Adrenal gland (tissue), 12 donors: ENCODE measurements around the gene RBMS1. TPM values are rescaled to one million over a fixed set of nuclear protein-coding genes. Genes with fewer than 3 reads are reported as not detected.

ENCODE experiments used
- DNase-seq, 7 donors: peaks; one replicate each; pipeline ENCODE4 v3.0.0-alpha.2; 2019 to 2020
- H3K27ac ChIP-seq, 5 donors: fragments of 200-600 bp; sonication (generic) in 4 of 5; 1 replicate in 3 of 5; 2 replicates in 2 of 5; pipeline versions ENCODE4 v1.5.1 to v1.8.0; 2016 to 2020; ENCODE audit warnings: mild to moderate bottlenecking in 1 of 5
- H3K27me3 ChIP-seq: fragments of 200-600 bp; 2 replicates; pipeline ENCODE4 v1.8.0; 2021
- H3K36me3 ChIP-seq, 2 donors: fragments of 200-600 bp; replicated peaks in 1 of 2; 1 replicate in 1 of 2; 2 replicates in 1 of 2; pipeline versions ENCODE4 v1.5.1 to v1.8.0; 2018 to 2022
- H3K4me1 ChIP-seq, 2 donors: fragments of 200-600 bp; replicated peaks in 1 of 2; 1 replicate in 1 of 2; 2 replicates in 1 of 2; pipeline versions ENCODE4 v1.5.1 to v1.8.0; 2018 to 2021
- H3K4me3 ChIP-seq, 4 donors: fragments of 200-600 bp; sonication (generic) in 3 of 4; one replicate each; pipeline ENCODE4 v1.5.1; 2016 to 2018
- H3K9me3 ChIP-seq, 3 donors: fragments of 200-600 bp; sonication (generic) in 1 of 3; replicated peaks in 1 of 3; 1 replicate in 2 of 3; 2 replicates in 1 of 3; pipeline versions ENCODE4 v1.5.1 to v1.8.0; 2016 to 2021
- POLR2A ChIP-seq, 2 donors: fragments of 450-650 bp; IDR thresholded peaks; one replicate each; pipeline ENCODE4 v1.6.1; 2017; ENCODE audit warnings: antibody characterized with exemption in 2 of 2, mild to moderate bottlenecking in 2 of 2, moderate library complexity in 1 of 2
- WGBS, 4 donors: extraction: QIAGEN DNeasy Blood & Tissue Kit in 2 of 4; methylation state at CpG; one replicate each; pipeline versions ENCODE4 v1.1.5 to v1.1.7; 2013 to 2017; 5-methylcytosine and 5-hydroxymethylcytosine counted together
- intact Hi-C, 2 donors: fragments of 100-400 bp; cut with DNase I; formaldehyde crosslinking; loops; one replicate each; pipeline versions ENCODE4 v1.14.1 to v1.15.0; 2022 to 2023
- polyA plus RNA-seq, 3 donors: library from polyadenylated mRNA; stranded (reverse); fragments of 200-250 nt in 2 of 3; fragments of 350-450 nt in 1 of 3; fragmentation: Illumina TruSeq in 1 of 3; extraction: RNeasy Lipid Tissue Mini Kit (QIAGEN cat#74804) in 1 of 3; gene quantifications; one replicate each; pipeline ENCODE4 v1.2.3, GENCODE V29; 2013 to 2014
- total RNA-seq, 9 donors: library from RNA; depleted of rRNA in 4 of 9; stranded (reverse); fragments of >200 nt in 4 of 9; fragments of 120-200 nt in 1 of 9; fragmentation: NEBNext Ultra II Directional in 1 of 9; extraction: Animal tissue kit (Norgen Biotek cat#: 25700) in 1 of 9; gene quantifications; one replicate each; pipeline versions ENCODE4 v1.1.0 to v1.2.4, GENCODE V29; 2013 to 2023
- TF ChIP-seq, protein P1 (sequence below), 6 experiments: fragments of 450-650 bp in 4 of 6; fragments of 200-600 bp in 2 of 6; sonication (generic) in 1 of 6; IDR thresholded peaks; 1 replicate in 5 of 6; 2 replicates in 1 of 6; pipeline versions ENCODE4 v1.5.1 to v1.8.0; 2016 to 2021; ENCODE audit warnings: antibody characterized with exemption in 6 of 6, mild to moderate bottlenecking in 2 of 6, moderate library complexity in 1 of 6
- donor health status: healthy with polysubstance abuse.
- donor health status: Bipolar disorder and iron deficiency.
- donor health status: DM: yes; HTN: yes; CAD: no.
- donor health status: DM: no; HTN: no; CAD: no.
- donor health status: DM: no; HTN: no; CAD: no.
- donor health status: DM: yes; HTN: yes; CAD: no.

Gene RBMS1
- total and polyA plus RNA-seq, 12 donors, result 24.2 to 62.1 (median 37.1) TPM

DNA sequence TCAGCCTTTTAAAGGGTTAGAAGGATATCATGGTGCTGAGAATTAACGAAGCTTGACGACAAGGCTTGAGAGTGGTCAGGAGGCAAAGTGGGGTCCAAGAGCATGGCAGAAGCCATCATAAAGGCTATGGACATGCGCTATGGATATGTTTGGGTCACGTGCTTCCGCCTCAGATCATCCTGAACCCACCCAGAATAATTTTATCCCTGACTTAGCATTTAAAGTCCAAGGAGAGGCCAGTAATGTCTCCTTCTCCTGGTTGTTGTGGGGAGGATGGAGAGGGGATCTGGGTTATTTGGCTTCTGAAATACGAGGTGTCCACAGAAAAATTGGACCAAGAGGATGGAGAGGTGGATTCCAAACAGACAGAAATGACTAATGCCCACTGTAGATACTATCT is 38.8 kb upstream of the RBMS1 start:
- H3K27ac ChIP-seq, result no peak overlapping the region
- DNase-seq, result no peak
- H3K4me3 ChIP-seq, result no peak overlapping the region
- TF ChIP-seq, protein P1, sequence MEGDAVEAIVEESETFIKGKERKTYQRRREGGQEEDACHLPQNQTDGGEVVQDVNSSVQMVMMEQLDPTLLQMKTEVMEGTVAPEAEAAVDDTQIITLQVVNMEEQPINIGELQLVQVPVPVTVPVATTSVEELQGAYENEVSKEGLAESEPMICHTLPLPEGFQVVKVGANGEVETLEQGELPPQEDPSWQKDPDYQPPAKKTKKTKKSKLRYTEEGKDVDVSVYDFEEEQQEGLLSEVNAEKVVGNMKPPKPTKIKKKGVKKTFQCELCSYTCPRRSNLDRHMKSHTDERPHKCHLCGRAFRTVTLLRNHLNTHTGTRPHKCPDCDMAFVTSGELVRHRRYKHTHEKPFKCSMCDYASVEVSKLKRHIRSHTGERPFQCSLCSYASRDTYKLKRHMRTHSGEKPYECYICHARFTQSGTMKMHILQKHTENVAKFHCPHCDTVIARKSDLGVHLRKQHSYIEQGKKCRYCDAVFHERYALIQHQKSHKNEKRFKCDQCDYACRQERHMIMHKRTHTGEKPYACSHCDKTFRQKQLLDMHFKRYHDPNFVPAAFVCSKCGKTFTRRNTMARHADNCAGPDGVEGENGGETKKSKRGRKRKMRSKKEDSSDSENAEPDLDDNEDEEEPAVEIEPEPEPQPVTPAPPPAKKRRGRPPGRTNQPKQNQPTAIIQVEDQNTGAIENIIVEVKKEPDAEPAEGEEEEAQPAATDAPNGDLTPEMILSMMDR (IDR thresholded peaks at IDR 0.05), result no peak
- TF ChIP-seq POLR2A (IDR thresholded peaks at IDR 0.05), result no peak
- no peaks in the 10 kb centered on the region for H3K9me3 ChIP-seq
- H3K36me3 ChIP-seq, result no peaks in the 10 kb centered on the region
- intact Hi-C loops, result no loop called here
- no peaks in the 10 kb centered on the region for H3K27me3 ChIP-seq
- 90 to 98% (median 96%) methylated on average over 6 of the region's 6 CpGs for WGBS, 4 donors
- peaks cover 4 to 18% of the 10 kb centered on the region in 2 donors for H3K4me1 ChIP-seq

DNA sequence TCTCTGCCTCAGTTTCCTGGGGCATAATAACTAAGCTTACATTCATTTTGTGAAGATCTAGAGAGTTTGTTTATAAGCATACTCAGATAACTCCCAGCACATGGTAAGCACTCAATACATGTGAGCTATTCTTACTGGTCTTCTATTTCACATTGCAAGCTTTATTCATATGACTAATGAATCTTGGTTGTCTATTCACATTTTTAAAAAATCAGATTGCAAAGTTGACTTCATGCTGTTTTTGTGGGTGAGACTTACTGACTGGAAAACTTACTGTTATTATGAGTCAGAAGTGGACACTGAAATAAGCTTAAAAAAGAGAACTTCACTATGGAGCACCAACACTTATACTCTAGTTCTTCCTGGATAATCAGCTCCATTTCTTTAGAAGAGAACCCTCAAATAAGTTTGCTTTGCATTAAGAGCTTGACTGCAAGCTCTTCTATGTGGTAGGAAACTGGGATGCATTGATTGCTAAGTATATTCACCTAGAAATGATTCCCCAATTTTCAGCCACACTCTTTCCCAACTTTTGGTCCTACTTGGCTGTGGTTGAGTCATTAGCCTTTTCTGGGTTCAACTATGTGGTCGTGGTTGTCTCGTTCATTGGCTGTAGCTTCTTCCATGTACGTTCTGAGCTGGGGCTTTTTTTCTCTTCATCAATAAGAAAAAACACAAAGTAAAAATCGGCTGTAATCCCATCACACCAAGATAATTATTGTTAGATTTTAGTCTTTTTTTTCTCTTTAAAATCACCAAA is 29.5 kb upstream of the RBMS1 start:
- Histone ChIP-seq H3K27ac (no peak overlapping the region), H3K9me3 (no peaks in the 10 kb centered on the region), H3K36me3 (no peaks in the 10 kb centered on the region), H3K4me1 (no peaks in the 10 kb centered on the region), H3K27me3 (no peaks in the 10 kb centered on the region), H3K4me3 (no peak overlapping the region)
- no peak for DNase-seq
- 77 to 85% (median 82%) methylated on average over 4 of the region's 4 CpGs for WGBS, 4 donors
- intact Hi-C loops, result no loop called here
- no peak for TF ChIP-seq POLR2A (IDR thresholded peaks at IDR 0.05)
- TF ChIP-seq, protein P1 (IDR thresholded peaks at IDR 0.05), result no peak

DNA sequence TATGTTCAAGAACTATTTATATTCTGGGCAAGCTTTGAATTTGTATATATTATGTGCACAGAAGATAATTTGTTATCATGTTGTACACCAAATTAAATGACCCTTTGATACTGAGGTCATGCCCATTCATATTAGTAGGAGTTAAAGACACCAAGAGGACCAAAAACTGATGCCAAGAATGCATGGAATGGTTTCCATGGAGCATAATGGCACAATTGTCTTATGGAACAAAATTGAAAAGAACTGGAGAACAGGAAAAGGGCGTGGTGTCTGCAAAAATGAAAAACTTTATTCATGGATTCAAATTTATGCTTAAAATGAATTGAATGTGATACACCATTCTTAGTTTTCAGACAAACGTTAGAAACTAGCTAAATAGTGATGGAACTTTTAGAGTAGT is 24.1 kb upstream of the RBMS1 start:
- no peak overlapping the region for H3K4me3 ChIP-seq
- 66 to 81% (median 74%) methylated on average over 2 of the region's 2 CpGs for WGBS, 4 donors
- H3K4me1 ChIP-seq, result no peaks in the 10 kb centered on the region
- H3K27ac ChIP-seq, result no peak overlapping the region
- H3K27me3 ChIP-seq, result no peaks in the 10 kb centered on the region
- no peaks in the 10 kb centered on the region for H3K9me3 ChIP-seq
- TF ChIP-seq, protein P1 (IDR thresholded peaks at IDR 0.05), result no peak
- TF ChIP-seq POLR2A (IDR thresholded peaks at IDR 0.05), result no peak
- intact Hi-C loops, result no loop called here
- no peaks in the 10 kb centered on the region for H3K36me3 ChIP-seq
- no peak for DNase-seq

DNA sequence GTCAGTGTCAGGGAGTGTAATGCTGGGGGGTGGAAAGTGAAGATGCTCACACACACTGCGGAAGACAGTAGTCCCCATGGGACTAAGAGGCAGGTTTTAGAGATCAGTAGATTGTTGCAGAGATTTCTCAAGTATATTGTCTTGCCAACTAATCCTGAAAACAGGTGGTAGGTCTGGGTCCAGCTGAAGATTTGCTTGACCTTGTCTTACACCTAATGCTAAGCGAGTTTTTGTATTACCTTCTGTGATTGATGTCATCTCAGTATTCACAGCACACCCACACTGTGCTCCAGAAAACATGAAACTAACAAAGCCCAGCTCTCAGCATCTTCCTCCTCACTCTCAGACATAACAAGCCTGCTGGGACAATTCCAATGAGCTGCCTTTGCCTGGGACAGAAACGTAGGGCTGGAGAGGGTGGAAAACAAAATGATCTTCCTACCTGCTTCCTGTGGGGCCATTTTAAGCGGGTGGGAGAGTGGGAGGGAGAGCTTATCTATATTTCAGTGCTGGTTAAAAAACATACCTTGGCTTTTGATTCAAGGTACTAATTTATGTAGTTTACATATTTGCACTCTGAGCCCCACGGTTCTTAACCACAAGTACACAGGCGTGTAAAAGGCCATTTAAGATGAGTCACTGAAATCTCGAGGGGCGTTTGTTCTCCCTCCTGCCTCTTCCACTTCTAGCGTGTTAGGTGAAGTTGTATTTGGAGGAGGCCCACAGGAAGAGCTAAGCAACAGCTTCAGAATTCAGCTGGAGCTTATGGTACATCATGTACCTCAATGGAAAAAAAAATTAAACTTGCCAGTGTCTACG is 23.1 kb upstream of the RBMS1 start:
- no peaks in the 10 kb centered on the region for H3K4me1 ChIP-seq
- H3K4me3 ChIP-seq, result no peak overlapping the region
- H3K9me3 ChIP-seq, result no peaks in the 10 kb centered on the region
- H3K36me3 ChIP-seq, result no peaks in the 10 kb centered on the region
- H3K27me3 ChIP-seq, result no peaks in the 10 kb centered on the region
- intact Hi-C loops, result no loop called here
- H3K27ac ChIP-seq, result no peak overlapping the region
- TF ChIP-seq POLR2A (IDR thresholded peaks at IDR 0.05), result no peak
- TF ChIP-seq, protein P1 (IDR thresholded peaks at IDR 0.05), result no peak
- WGBS, 4 donors, result 76 to 80% (median 77%) methylated on average over 10 of the region's 10 CpGs
- DNase-seq, result no peak
